EL (cell line): ENCODE results near the gene GP1BA.

Source experiments
- DNase-seq: peaks from one replicate; pipeline ENCODE4 v3.0.0-alpha.2; 2016

Gene GP1BA

GRCh38 chr17:4951486-4951885, 19.4 kb downstream of the GP1BA start:
- DNase-seq, result no peak

GRCh38 chr17:4953451-4953961, 21.4 kb downstream of the GP1BA start:
- DNase-seq, result peak; percentile 82

GRCh38 chr17:4955091-4955490, 23.0 kb downstream of the GP1BA start:
- no peak for DNase-seq

- no peak for DNase-seq
Observed at GRCh38 chr17:4956493-4957061, 24.5 kb downstream of the GP1BA start.

GRCh38 chr17:4958102-4958501, 26.0 kb downstream of the GP1BA start:
- no peak for DNase-seq

GRCh38 chr17:4959261-4959965, 27.3 kb downstream of the GP1BA start:
- no peak for DNase-seq

- no peak for DNase-seq
Observed at GRCh38 chr17:4960279-4960922, 28.3 kb downstream of the GP1BA start.

- DNase-seq, result no peak
Observed at GRCh38 chr17:4965311-4965986, 33.4 kb downstream of the GP1BA start.

- DNase-seq, result peak; percentile 100
Observed at GRCh38 chr17:4966844-4967538, 34.9 kb downstream of the GP1BA start.

- peak; percentile 96 for DNase-seq
Observed at GRCh38 chr17:4967539-4968485, 35.7 kb downstream of the GP1BA start, which contains the start of gene SPAG7. Gene SPAG7, minus strand, starts transcription at chr17:4967817. Its CDS starts 13 bp downstream, at chr17:4967804.

- DNase-seq, result no peak
Observed at GRCh38 chr17:4968486-4969046, 36.5 kb downstream of the GP1BA start.

- DNase-seq, result peak; percentile 93
Observed at GRCh38 chr17:4969047-4969550, 37.0 kb downstream of the GP1BA start.

GRCh38 chr17:4969551-4970173, 37.6 kb downstream of the GP1BA start:
- peak; percentile 41 for DNase-seq

- DNase-seq, result no peak
Observed at GRCh38 chr17:4970273-4970672, 38.2 kb downstream of the GP1BA start.

- DNase-seq, result no peak
Observed at GRCh38 chr17:4971826-4972225, 39.7 kb downstream of the GP1BA start.

GRCh38 chr17:4972322-4972721, 40.2 kb downstream of the GP1BA start:
- no peak for DNase-seq

- no peak for DNase-seq
Observed at GRCh38 chr17:4972752-4973151, 40.7 kb downstream of the GP1BA start.

GRCh38 chr17:4973256-4974114, 41.4 kb downstream of the GP1BA start:
- no peak for DNase-seq

- DNase-seq, result no peak
Observed at GRCh38 chr17:4974115-4974670, 42.1 kb downstream of the GP1BA start.
